Embryonic facial prominence (tissue), 1 donor: ENCODE data around the gene NT5C3A.

Experiments used
- DNase-seq: peaks from one replicate; pipeline ENCODE4 v3.0.0-alpha.2; 2016; ENCODE audit errors: extremely low spot score

NT5C3A gene

GRCh38 chr7:33075818-33076518, 13.4 kb upstream of the NT5C3A start:
- DNase-seq: no peak

GRCh38 chr7:33073243-33073642, 10.7 kb upstream of the NT5C3A start:
- DNase-seq: no peak

- no peak for DNase-seq
Measured at GRCh38 chr7:33072471-33072870, 9.9 kb upstream of the NT5C3A start.

GRCh38 chr7:33070831-33071230, 8.3 kb upstream of the NT5C3A start:
- DNase-seq: no peak

- DNase-seq: no peak
Measured at GRCh38 chr7:33070277-33070676, 7.7 kb upstream of the NT5C3A start.

- DNase-seq: no peak
Measured at GRCh38 chr7:33067921-33068320, 5.3 kb upstream of the NT5C3A start.

GRCh38 chr7:33066771-33067170, 4.2 kb upstream of the NT5C3A start:
- no peak for DNase-seq

- DNase-seq: no peak
Measured at GRCh38 chr7:33065981-33066380, 3.4 kb upstream of the NT5C3A start.

GRCh38 chr7:33062782-33063443, 337 bp upstream of the NT5C3A start:
- peak; percentile 91 for DNase-seq

GRCh38 chr7:33061282-33061937, 1.2 kb downstream of the NT5C3A start:
- DNase-seq: no peak

- DNase-seq: no peak
Measured at GRCh38 chr7:33059635-33060034, 2.9 kb downstream of the NT5C3A start.

- DNase-seq: no peak
Measured at GRCh38 chr7:33055158-33055557, 7.4 kb downstream of the NT5C3A start.

GRCh38 chr7:33054261-33054964, 8.2 kb downstream of the NT5C3A start:
- no peak for DNase-seq

GRCh38 chr7:33053721-33054120, 8.9 kb downstream of the NT5C3A start:
- DNase-seq: no peak

- no peak for DNase-seq
Measured at GRCh38 chr7:33050535-33051318, 11.8 kb downstream of the NT5C3A start.

- DNase-seq: no peak
Measured at GRCh38 chr7:33048704-33049103, 13.9 kb downstream of the NT5C3A start.

- no peak for DNase-seq
Measured at GRCh38 chr7:33048257-33048656, 14.3 kb downstream of the NT5C3A start.

- no peak for DNase-seq
Measured at GRCh38 chr7:33044986-33045385, 17.6 kb downstream of the NT5C3A start.

GRCh38 chr7:33044401-33044718, 18.2 kb downstream of the NT5C3A start:
- no peak for DNase-seq

GRCh38 chr7:33043501-33044400, 18.8 kb downstream of the NT5C3A start:
- DNase-seq: no peak
